GM12801 (cell line): Measurements from ENCODE around the gene DNM3.

Experiments used
- TF ChIP-seq, protein P1 (sequence below): IDR thresholded peaks from one replicate; pipeline ENCODE4 v1.5.1; 2011; ENCODE audit warnings: control low read depth; ENCODE audit not compliant: insufficient read length; ENCODE audit errors: extremely low read depth

The DNM3 gene

DNA sequence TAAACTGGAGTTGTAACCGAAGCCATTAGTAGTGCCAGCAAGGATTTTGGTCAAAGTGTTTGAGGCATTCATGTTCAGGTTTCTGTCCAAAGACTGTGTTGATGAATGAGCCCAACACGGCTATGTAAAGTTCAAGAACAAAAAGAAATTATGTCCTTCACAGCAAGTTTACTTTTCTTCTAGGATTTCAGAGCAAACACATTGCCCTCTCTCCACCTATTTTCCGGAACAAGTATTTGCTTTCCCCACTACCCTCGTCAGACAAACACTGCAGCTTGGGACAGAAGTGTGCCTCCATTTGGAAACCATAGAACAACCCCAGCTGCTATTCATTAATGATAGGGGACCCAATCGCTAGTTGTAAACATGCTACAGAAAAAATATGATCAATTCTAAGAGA, 427.8 kb downstream of the DNM3 start:
- TF ChIP-seq, protein P1, sequence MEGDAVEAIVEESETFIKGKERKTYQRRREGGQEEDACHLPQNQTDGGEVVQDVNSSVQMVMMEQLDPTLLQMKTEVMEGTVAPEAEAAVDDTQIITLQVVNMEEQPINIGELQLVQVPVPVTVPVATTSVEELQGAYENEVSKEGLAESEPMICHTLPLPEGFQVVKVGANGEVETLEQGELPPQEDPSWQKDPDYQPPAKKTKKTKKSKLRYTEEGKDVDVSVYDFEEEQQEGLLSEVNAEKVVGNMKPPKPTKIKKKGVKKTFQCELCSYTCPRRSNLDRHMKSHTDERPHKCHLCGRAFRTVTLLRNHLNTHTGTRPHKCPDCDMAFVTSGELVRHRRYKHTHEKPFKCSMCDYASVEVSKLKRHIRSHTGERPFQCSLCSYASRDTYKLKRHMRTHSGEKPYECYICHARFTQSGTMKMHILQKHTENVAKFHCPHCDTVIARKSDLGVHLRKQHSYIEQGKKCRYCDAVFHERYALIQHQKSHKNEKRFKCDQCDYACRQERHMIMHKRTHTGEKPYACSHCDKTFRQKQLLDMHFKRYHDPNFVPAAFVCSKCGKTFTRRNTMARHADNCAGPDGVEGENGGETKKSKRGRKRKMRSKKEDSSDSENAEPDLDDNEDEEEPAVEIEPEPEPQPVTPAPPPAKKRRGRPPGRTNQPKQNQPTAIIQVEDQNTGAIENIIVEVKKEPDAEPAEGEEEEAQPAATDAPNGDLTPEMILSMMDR: no peak

DNA sequence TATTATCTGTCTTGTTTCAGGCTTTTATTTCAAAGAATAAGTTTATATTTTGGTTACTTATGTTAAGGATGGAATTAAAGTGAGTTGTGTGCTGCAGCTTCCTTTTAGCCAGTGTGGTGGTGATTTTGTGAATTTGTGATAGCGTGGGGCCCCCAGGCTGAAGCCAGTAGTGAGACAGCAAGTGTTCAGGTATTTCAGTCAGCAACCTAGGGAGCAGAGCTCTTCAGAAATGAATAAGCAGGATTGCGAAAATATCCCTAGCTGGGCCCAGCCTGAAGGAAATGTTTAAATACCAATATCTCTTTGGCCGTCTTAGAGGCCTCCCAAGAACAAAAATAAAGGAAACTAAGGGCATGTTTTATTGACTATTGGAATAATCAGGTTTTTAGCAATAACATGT, 428.3 kb downstream of the DNM3 start:
- TF ChIP-seq, protein P1: no peak

DNA sequence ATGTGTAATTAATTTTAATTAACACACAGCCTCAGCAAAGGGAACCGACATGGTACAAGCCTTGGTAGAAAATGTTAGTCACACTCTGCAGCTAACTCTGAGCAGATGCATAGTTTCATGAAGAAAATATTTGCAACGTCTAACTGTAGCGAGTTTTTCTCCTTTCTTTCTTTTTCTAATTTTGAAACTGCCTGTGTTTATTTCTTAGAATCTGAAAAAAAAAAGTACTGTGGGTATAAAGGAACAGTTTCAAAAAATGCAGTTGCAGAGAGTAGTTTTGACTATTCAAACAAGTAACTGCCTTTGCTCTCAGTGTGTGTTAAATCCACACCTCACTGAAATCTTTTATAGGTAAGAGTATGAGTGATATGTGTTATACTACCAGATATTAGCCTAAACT, 429.3 kb downstream of the DNM3 start:
- TF ChIP-seq, protein P1: no peak

DNA sequence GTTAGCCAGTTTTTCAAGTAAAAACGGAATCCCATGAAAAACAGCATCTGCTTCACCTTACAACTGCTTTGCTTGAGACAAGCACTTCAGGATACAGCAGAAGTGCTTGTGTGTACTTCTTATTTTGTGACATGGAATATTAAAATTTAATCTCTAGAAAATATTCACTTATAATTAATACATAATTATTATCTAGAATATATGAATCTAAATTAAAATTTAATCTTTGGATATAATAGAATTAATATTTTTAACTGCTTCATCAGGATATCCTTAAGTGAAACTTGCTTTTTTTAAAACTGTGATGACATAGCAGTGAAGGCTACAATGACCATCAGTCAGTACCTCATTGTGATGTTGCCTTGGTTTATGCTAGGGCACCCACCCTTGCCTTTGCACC, 430.8 kb downstream of the DNM3 start:
- TF ChIP-seq, protein P1: no peak

DNA sequence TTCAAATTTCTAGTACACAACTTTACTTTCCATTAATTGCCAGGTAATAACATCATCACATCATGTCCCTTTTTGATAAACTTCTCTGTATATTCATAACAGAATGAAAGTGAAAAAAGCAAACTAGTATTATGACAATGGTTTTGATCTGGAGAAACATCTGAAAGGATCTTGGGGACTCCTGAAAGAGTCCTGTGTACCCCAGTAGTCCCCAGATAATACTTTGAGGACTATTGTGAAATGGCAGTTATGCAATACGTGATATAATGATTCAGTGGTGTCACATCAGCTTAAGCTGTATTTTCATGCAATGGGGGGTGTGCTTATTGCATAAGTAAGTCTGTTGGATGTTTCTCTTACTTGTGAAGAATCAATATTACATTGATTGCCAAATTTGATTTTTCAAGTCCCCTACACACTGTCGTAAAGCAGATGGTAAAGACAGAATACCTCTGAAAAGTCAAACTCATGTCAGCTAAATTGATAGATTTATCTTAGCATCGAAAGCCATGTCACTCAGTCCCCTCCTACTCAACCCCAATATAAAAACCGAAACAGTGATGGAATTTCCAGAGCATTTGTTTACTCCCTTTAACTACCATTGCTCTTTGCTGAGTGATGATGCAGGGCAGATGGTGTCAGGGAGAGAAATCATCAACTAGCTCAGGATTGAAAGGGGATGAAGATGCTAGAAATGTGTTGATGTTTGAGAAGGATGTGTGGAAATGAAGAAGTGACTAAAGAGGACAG, 432.5 kb downstream of the DNM3 start:
- TF ChIP-seq, protein P1: no peak

DNA sequence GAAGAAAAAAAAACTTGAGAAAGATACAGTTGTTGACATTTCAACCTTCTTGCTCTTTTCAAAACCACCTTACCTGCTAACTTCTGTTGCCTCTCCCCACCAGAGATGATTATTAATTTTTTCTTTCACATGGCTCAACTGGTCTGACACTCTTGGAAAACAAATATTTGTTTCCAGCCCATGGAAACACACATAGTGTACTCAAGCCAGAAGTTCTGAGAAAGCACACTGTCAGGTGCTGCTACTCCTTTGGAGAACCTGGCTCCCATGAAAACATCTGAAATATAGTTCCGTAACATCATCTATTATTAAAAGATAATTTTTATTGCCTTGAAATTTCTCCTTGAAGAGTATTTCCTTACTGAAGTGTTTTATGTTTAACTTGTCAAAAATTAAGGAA, 434.2 kb downstream of the DNM3 start:
- TF ChIP-seq, protein P1: no peak

DNA sequence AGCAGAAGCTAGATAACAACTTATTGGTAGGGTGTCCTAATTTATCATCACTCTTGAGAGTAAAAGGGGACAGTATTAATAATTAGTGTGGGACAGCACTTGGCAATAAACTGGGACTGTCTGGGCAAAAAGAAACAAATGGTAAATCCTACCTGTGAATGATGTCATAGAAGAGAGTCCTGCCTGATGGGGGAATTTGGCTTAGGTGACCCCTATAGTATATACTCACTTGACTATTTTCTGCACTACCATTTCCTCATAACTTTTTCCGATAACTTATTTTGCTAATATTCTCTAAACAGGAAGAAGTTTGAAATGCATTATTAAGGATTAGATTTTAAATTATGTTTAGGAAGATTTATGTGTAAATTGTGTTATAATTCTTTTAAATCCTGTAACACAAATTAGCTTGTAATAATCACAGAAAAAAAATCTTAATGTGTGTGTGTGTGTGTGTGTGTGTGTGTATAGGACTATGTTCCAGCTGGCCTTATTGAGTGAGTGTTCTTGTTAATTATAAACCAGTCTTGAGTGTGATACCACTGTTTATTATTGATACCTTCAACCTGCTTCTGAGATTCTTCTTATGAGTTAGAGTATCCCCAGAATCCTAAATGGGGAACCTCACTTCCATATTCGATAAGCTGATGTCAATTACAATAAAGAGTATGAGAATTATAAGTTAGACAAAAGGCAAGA, 435.0 kb downstream of the DNM3 start:
- TF ChIP-seq, protein P1: no peak
